GM18861 (cell line): Measurements from ENCODE around the gene ISG15.

ENCODE experiments used
- ATAC-seq: cut with Tn5 transposase; IDR thresholded peaks from one replicate; pipeline ENCODE4 v1.9.1; 2021; ENCODE audit not compliant: unreplicated experiment

ISG15 gene

DNA sequence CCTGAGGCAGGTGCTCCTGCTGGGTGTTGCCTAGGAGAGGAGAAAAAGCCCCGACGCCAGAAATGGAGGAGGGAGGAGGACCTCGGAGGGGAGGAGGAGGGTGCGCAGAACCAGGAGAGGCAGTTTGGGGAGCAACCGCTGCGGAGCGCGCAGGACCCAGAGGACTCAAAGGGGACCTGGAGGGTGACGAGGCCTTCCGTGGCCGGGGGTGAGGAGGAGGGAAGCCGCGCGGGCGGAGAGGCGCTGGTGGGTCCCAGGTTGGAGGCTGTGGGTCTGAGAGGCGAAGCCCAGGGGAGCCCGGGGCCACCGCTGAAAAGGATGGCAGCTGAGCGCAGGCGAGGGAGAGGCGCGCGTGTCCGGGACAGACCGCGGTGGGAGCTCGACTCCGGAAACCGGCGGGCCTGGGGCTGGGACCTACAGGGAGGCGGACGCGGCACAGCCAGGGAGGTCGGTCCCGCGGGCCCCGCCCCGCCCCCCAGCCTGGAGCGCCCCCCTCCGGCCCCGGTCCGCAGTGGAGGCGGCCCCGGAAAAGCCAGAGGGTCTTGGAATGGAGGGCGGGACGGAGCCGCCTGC lies 45.7 kb downstream of the ISG15 start:
- ATAC-seq: peak; percentile 22

DNA sequence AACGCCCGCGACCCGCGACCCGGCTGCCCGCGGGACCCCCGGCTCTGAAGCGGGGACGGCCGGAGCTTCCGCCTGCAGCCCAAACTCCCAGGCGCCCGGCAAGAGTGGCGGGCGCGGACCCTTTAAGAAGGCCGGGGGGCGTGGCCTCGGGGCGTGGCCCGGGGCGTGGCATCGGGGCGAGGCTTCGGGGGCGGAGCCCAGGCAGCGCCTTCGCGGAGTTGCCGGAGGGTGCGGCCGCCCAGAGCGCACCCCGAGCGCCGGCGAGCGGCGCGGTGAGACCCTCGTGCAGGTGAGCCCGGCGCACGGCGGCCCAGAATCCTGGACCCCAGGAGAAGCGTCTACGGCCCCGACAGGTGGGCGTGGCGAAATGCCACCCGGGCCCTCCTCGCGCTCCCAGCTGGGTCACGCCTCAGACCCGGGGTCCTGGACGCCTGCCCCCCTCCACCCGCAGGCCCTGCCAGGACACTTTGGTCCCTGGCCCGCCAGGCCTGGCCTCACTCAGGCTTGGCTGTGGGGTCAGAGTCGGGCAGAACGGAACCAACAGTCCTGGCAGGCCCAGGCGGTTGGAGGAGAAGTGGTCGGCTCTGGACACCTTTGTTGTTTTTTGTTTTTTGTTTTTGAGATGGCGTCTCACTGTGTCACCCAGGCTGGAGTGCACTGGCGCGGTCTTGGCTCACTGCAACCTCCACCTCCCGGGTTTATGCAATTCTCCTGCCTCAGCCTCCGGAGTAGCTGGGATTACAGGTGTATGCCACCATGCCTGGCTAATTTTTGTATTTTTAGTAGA lies 46.4 kb downstream of the ISG15 start:
- ATAC-seq: peak; percentile 51

DNA sequence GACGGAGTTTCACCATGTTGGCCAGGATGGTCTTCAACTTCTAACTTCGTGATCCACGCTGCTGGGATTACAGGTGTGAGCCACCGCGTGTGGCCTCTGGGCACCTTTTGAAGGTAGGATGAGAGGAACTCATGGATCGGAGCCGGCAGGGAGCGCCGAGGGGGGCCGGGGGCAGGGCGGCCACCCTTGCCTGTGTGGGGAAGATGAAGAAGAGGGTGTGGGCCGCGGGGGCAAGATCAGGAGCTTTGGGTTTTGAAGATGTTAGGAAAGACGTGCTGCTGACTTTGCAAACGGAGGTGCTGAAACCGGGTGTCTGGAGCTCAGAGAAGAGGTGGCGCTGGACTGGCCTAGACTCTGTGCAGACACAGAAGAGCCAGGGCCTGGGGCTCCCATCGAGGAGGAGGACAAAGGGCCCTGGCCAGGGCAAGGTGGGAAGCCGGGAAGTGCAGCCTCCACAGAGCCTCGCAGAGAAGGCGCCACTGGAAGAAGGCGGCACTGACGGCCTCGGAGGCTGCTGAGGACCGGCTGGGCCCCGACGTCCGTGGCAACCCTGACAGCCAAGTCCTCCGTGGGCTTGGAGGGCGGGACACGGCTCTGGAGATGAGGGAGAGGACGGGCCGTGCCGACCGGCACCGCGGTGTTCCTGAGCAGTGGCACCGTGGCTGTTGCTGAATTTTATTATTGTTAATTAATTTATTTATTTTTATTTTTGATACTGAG lies 47.1 kb downstream of the ISG15 start:
- ATAC-seq: no peak

DNA sequence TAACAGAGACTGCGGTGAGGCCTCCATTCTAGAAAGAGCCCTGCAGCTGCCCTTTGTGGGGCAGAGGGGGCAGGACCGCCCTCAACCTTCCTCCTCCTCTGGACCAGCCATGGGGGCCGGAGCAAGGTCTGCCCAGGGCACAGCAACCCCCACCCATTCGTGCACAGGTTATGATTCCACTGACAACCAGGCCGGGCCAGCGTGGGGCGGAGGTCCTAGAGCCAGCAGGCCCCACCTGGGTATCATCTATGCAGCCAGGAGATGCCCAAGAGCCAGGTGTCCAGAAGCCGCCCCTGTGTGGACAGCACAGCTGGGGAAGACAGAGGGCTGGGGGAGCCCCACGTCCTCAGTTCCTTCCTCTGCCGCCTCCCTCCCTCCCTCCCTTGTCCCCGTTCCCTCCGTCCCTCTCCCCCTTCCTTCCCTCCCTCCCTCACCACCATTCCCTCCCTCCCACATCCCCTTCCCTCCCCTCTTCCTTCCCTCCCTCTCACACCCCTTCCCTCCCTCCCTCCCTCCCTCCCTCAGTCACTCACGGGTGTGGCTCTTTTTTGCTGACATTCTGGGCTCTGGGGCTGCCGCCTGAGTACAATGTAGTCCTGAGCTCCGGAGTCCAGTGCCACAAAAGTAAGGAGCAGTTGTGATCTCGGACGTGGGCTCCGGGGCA lies 48.5 kb downstream of the ISG15 start:
- no peak for ATAC-seq

DNA sequence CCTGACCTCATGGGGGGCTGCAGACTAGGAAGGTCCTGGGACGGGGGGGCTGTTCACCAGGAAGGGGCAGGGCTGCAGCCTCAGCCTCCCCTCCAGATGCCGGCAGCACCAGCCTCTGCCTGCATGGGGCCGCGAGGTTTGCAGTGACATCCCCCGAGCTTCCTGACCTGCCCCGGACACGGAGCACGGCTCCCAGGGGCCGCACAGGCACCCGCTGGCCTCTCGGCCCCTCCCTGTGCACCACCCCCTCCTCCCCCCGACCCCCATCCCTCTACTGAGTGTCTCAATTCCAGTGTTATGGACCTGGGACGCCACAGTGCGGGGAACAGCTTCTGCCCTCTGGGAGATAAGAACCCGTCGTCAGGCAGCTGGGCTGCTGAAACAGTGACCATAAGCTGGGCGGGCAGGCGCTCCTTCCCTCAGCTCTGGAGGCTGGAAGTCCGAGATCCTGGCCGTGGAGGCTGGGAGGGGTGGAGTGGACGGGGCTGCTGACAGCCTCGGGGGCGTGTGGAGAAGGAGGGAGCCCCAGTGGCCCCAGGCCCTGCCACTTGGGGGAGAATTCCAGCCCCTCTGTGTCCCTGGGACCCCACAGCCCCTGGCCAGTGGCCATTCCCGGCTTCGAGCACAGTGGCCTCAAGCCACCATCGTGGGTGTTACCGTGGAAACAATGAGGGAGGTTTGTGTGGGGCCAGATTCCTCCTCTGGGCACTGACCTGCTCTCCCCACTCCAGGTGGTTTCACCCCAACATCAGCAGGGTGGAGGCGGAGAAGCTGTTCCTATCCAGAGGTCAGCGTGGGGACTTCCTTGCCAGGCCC lies 49.3 kb downstream of the ISG15 start:
- no peak for ATAC-seq

DNA sequence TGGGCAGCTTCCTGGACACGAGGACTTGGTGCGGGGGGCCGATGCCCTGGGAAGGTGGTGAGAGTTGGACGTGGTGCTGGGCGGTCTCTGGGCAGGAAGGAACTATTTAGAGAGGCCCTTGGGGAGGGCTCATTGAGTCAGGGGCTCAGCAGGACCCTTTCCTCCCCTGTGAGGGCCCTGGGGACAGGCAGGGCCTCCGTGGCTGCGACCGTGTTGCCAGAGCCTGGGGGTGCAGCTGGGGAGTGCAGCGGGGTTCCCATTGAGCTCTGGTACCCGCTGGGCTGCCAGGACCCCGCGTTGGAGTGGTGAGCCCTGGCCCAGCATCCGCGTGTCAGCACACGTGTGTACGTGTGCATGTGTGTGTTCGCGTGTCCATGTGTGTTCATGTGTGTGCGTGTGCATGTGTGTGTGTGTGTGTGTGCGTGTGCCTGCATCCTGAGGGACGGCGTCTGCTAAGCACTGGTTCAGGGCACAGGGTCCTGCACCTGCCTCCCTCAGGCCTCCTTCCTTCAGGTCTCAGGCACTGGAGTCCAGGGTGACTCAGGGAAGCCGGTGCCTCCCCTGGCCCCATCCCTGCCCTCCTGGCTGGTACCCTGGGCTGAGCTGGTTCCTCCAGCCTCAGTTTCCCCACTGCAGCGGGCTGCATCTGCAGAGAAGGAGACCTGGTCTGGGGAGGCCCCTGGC lies 50.1 kb downstream of the ISG15 start:
- no peak for ATAC-seq
